Testis (tissue), 3 donors: Measurements from ENCODE around the gene MANSC4. TPM values are rescaled to one million over a fixed set of nuclear protein-coding genes. Genes with fewer than 3 reads are reported as not detected.

Source experiments
- DNase-seq: peaks from one replicate; pipeline ENCODE4 v3.0.0-alpha.2; 2019
- H3K27ac ChIP-seq, 2 donors: fragments of 200-600 bp; sonication (generic); one replicate each; pipeline ENCODE4 v1.5.1; 2019
- H3K27me3 ChIP-seq: fragments of 200-600 bp; sonication (generic); one replicate; pipeline ENCODE4 v1.5.1; 2019
- H3K36me3 ChIP-seq: fragments of 200-600 bp; sonication (generic); one replicate; pipeline ENCODE4 v1.5.1; 2017; ENCODE audit warnings: low read depth; ENCODE audit errors: missing control alignments
- H3K4me1 ChIP-seq: fragments of 200-600 bp; sonication (generic); one replicate; pipeline ENCODE4 v1.5.1; 2019
- H3K4me3 ChIP-seq, 2 donors: fragments of 200-600 bp; sonication (generic); one replicate each; pipeline ENCODE4 v1.5.1; 2017 to 2019
- H3K9me3 ChIP-seq: fragments of 200-600 bp; sonication (generic); one replicate; pipeline ENCODE4 v1.5.1; 2017
- POLR2A ChIP-seq: fragments of 450-650 bp; IDR thresholded peaks from one replicate; pipeline ENCODE4 v1.6.1; 2017; ENCODE audit warnings: antibody characterized with exemption, mild to moderate bottlenecking, moderate library complexity
- WGBS, 2 donors: methylation state at CpG; one replicate each; pipeline ENCODE4 v1.1.5; 2018; 5-methylcytosine and 5-hydroxymethylcytosine counted together
- intact Hi-C: fragments of 100-400 bp; cut with DNase I; formaldehyde crosslinking; loops from one replicate; pipeline ENCODE4 v1.15.1; 2023; ENCODE audit warnings: low total_unique reads
- polyA plus RNA-seq: library from polyadenylated mRNA; stranded (reverse); fragments of 350-450 nt; fragmentation: Illumina TruSeq; extraction: RNeasy Lipid Tissue Mini Kit (QIAGEN cat#74804); gene quantifications from one replicate; pipeline ENCODE4 v1.2.3, GENCODE V29; 2014; ENCODE audit warnings: low read depth, low replicate concordance; ENCODE audit not compliant: insufficient read depth
- total RNA-seq, 2 donors: library from RNA; depleted of rRNA; stranded (reverse); fragments of >200 nt; gene quantifications; one replicate each; pipeline ENCODE4 v1.2.3, GENCODE V29; 2016
- TF ChIP-seq, protein P1 (sequence below), 3 experiments: fragments of 450-650 bp in 2 of 3; fragments of 200-600 bp in 1 of 3; sonication (generic) in 1 of 3; IDR thresholded peaks; one replicate each; pipeline ENCODE4 v1.5.1; 2016 to 2019; ENCODE audit warnings: antibody characterized with exemption in 3 of 3, mild to moderate bottlenecking in 2 of 3, moderate library complexity in 1 of 3

MANSC4 gene
- total and polyA plus RNA-seq, 3 donors from 2014 or later = 1.1 to 3.4 (median 3.4) TPM

GRCh38 chr12:27806259-27806658 is 26.2 kb upstream of the MANSC4 start:
- Histone ChIP-seq H3K27ac (no peak overlapping the region), H3K36me3 (no peaks in the 10 kb centered on the region), H3K4me3 (no peak overlapping the region), H3K27me3 (no peaks in the 10 kb centered on the region), H3K9me3 (no peaks in the 10 kb centered on the region), H3K4me1 (peaks cover 15% of the 10 kb centered on the region)
- intact Hi-C loops = no loop called here
- no peak for DNase-seq
- TF ChIP-seq POLR2A = no peak
- TF ChIP-seq, protein P1, sequence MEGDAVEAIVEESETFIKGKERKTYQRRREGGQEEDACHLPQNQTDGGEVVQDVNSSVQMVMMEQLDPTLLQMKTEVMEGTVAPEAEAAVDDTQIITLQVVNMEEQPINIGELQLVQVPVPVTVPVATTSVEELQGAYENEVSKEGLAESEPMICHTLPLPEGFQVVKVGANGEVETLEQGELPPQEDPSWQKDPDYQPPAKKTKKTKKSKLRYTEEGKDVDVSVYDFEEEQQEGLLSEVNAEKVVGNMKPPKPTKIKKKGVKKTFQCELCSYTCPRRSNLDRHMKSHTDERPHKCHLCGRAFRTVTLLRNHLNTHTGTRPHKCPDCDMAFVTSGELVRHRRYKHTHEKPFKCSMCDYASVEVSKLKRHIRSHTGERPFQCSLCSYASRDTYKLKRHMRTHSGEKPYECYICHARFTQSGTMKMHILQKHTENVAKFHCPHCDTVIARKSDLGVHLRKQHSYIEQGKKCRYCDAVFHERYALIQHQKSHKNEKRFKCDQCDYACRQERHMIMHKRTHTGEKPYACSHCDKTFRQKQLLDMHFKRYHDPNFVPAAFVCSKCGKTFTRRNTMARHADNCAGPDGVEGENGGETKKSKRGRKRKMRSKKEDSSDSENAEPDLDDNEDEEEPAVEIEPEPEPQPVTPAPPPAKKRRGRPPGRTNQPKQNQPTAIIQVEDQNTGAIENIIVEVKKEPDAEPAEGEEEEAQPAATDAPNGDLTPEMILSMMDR (IDR thresholded peaks at IDR 0.05) = no peak
- WGBS, 2 donors = 72 to 83% methylated on average over 4 of the region's 4 CpGs

DNA sequence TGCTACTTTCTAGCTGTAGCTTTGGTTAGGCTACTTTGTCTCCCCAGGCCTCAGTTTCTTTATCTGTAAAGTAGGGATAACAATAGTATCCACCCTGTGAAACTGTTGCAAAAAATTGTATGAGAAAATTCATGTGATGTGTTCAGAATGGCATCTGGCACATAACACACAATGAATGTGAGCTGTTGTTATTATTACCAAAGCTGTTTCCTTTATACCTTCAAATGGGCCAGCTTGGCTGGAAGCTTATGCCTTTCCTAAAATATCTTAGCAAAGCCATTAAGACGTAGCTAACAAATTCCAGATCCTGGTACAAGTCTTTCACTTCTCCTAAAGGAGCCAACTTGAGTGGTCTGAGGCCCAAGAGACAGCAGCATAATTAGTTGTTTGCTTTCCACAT is 25.2 kb upstream of the MANSC4 start:
- no peaks in the 10 kb centered on the region for H3K27me3 ChIP-seq
- no peak for TF ChIP-seq POLR2A
- TF ChIP-seq, protein P1 (IDR thresholded peaks at IDR 0.05) = no peak
- peaks cover 15% of the 10 kb centered on the region for H3K4me1 ChIP-seq
- H3K9me3 ChIP-seq = no peaks in the 10 kb centered on the region
- H3K36me3 ChIP-seq = no peaks in the 10 kb centered on the region
- H3K27ac ChIP-seq = no peak overlapping the region
- WGBS, 2 donors = 0 to 62% methylated on average over 1 of the region's 1 CpG
- intact Hi-C loops = no loop called here
- H3K4me3 ChIP-seq = no peak overlapping the region
- no peak for DNase-seq

DNA sequence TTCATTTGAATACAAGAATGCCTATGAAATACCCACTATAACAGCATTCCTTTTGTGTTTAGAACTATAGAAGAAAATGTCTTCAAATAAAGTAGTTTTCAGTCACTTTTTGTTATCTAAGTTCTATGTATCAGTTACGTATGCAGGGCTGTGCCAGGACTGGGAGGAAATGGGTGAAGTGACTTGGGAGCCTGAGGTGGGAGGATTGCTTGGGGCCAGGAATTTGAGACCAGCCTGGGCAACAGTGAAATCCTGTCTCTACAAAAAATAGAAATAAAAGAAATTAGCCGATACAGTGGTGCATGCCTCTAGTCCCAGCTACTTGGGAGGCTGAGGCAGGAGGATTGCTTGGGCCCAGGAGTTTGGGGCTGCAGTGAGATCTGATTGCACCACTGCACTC is 22.9 kb upstream of the MANSC4 start:
- TF ChIP-seq, protein P1 (IDR thresholded peaks at IDR 0.05) = no peak
- no peak for TF ChIP-seq POLR2A
- Histone ChIP-seq H3K4me1 (peaks cover 8% of the 10 kb centered on the region), H3K9me3 (no peaks in the 10 kb centered on the region), H3K36me3 (no peaks in the 10 kb centered on the region), H3K27me3 (no peaks in the 10 kb centered on the region), H3K27ac (peak overlapping the region in 1 of 2 donors; percentile 41), H3K4me3 (no peak overlapping the region)
- intact Hi-C loops = no loop called here
- WGBS, 2 donors = 54 to 67% methylated on average over 2 of the region's 2 CpGs
- peak; percentile 71 for DNase-seq

- Histone ChIP-seq H3K4me3 (no peak overlapping the region), H3K4me1 (peaks cover 8% of the 10 kb centered on the region), H3K9me3 (no peaks in the 10 kb centered on the region), H3K36me3 (no peaks in the 10 kb centered on the region), H3K27ac (no peak overlapping the region), H3K27me3 (no peaks in the 10 kb centered on the region)
- WGBS, 2 donors = 77 to 83% methylated on average over 4 of the region's 4 CpGs
- intact Hi-C loops = no loop called here
- no peak for DNase-seq
- no peak for TF ChIP-seq POLR2A
- TF ChIP-seq, protein P1 (IDR thresholded peaks at IDR 0.05) = no peak
Measured at GRCh38 chr12:27802511-27802910, 22.5 kb upstream of the MANSC4 start.

DNA sequence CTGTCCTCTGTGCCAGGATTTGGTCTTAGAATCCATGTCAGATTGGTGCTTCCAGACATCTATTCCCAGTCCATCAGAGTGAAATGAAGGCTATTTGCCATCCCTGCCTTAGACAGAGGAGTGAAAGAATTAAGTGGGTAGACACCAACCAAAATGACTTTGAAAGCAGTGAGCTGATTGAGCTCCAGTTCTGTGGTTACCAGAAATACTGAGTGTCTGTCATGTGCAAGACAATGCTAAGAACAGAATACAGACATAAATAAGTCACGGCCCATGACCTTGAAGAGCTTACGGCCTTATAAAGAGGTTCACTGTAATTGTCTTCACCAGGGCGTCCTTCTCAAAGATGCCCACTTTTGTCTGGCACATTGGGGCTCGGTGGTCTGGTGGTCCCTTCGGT is 21.6 kb upstream of the MANSC4 start:
- H3K27ac ChIP-seq = no peak overlapping the region
- DNase-seq = no peak
- H3K9me3 ChIP-seq = no peaks in the 10 kb centered on the region
- WGBS, 2 donors = 73 to 80% methylated on average over 5 of the region's 5 CpGs
- peaks cover 16% of the 10 kb centered on the region for H3K4me1 ChIP-seq
- intact Hi-C loops = no loop called here
- no peak for TF ChIP-seq POLR2A
- TF ChIP-seq, protein P1 (IDR thresholded peaks at IDR 0.05) = no peak
- H3K4me3 ChIP-seq = no peak overlapping the region
- H3K27me3 ChIP-seq = no peaks in the 10 kb centered on the region
- no peaks in the 10 kb centered on the region for H3K36me3 ChIP-seq
